A673 (cell line): Measurements from ENCODE around the gene PPHLN1. TPM values are rescaled to one million over a fixed set of nuclear protein-coding genes. Genes with fewer than 3 reads are reported as not detected.
"Not testable (repeated sequence)": the region's sequence is repeated elsewhere in the genome, so short reads cannot be mapped to it uniquely, and the experiment has no call there.

Experiments used
- BruUV-seq: library from RNA; stranded (reverse); fragments of 400-500 nt; replicated peaks from 2 replicates; lab custom pipeline; 2021; lab: Mats Ljungman, UMichigan
- CTCF ChIA-PET: fragments of 300-600 bp; sonication (Branson Sonifier 250); formaldehyde crosslinking; loops from one replicate; lab custom pipeline; 2022; ENCODE audit warnings: antibody characterized with exemption; lab: Charles Lee
- POLR2A ChIA-PET: fragments of 300-600 bp; sonication (Branson Sonifier 250); formaldehyde crosslinking; loops from one replicate; lab custom pipeline; 2022; ENCODE audit warnings: antibody characterized with exemption; ENCODE audit not compliant: low non-redundant PET; lab: Charles Lee
- DNase-seq: peaks from one replicate; pipeline ENCODE4 v3.0.0-alpha.2; 2015; ENCODE audit warnings: low spot score
- H3K27ac ChIP-seq: fragments of 200-600 bp; sonication (generic); 2 replicates; pipeline ENCODE4 v1.5.1; 2016; ENCODE audit warnings: mixed run types, low read depth, mild to moderate bottlenecking, mixed read lengths, antibody characterized with exemption, low read length; ENCODE audit not compliant: poor library complexity, severe bottlenecking
- H3K27me3 ChIP-seq: fragments of 200-600 bp; sonication (generic); replicated peaks from 2 replicates; pipeline ENCODE4 v1.6.1; 2017; ENCODE audit warnings: mixed run types, low read depth, mild to moderate bottlenecking, mixed read lengths, antibody characterized with exemption, low read length; ENCODE audit not compliant: insufficient read depth, poor library complexity
- H3K36me3 ChIP-seq: fragments of 200-600 bp; sonication (generic); 2 replicates; pipeline ENCODE4 v1.6.1; 2016; ENCODE audit warnings: mixed run types, mild to moderate bottlenecking, mixed read lengths, antibody characterized with exemption, low read length; ENCODE audit not compliant: insufficient read depth, poor library complexity, severe bottlenecking
- H3K4me1 ChIP-seq: fragments of 200-600 bp; sonication (generic); 2 replicates; pipeline ENCODE4 v1.6.1; 2017; ENCODE audit warnings: mixed run types, mild to moderate bottlenecking, mixed read lengths, antibody characterized with exemption, low read length; ENCODE audit not compliant: insufficient read depth, poor library complexity, severe bottlenecking
- H3K4me3 ChIP-seq: fragments of 200-600 bp; sonication (generic); 2 replicates; pipeline ENCODE4 v1.5.1; 2016; ENCODE audit warnings: low read depth, mixed run types, mild to moderate bottlenecking, mixed read lengths, low read length; ENCODE audit not compliant: poor library complexity, severe bottlenecking
- H3K9me3 ChIP-seq: fragments of 200-600 bp; sonication (generic); 2 replicates; pipeline ENCODE4 v1.6.1; 2016; ENCODE audit warnings: mixed run types, low read depth, mild to moderate bottlenecking, mixed read lengths, antibody characterized with exemption, low read length; ENCODE audit not compliant: poor library complexity, severe bottlenecking
- EZH2 ChIP-seq: fragments of 200-600 bp; sonication (generic); IDR thresholded peaks from 2 replicates; pipeline ENCODE4 v1.6.1; 2017; ENCODE audit warnings: borderline replicate concordance, low read depth, mild to moderate bottlenecking, mixed read lengths, antibody characterized with exemption, low read length; ENCODE audit not compliant: poor library complexity, severe bottlenecking
- intact Hi-C: fragments of 100-400 bp; cut with micrococcal nuclease; formaldehyde crosslinking; loops from one replicate; pipeline ENCODE4 v1.10.0; 2022; ENCODE audit not compliant: unreplicated experiment
- total RNA-seq: library from RNA; stranded (reverse); gene quantifications from 2 replicates; pipeline ENCODE4 v1.2.3, GENCODE V29; 2021
- TF ChIP-seq, protein P1 (sequence below): fragments of 300-800, 200-600 bp; sonication (generic); conservative IDR thresholded peaks from 2 replicates; pipeline ENCODE4 v1.5.1; 2017; ENCODE audit warnings: low read depth, mild to moderate bottlenecking, antibody characterized with exemption, low read length, moderate library complexity, mixed read lengths

The PPHLN1 gene
- total RNA-seq, 1 experiment from 2014 or later: 90.1 TPM

GRCh38 chr12:42342028-42342427 lies 16.1 kb downstream of the PPHLN1 start:
- Histone ChIP-seq H3K27ac (no peak overlapping the region), H3K4me1 (peaks cover 3% of the 10 kb centered on the region), H3K36me3 (peaks cover under 1% of the 10 kb centered on the region), H3K4me3 (no peak overlapping the region), H3K27me3 (no peaks in the 10 kb centered on the region), H3K9me3 (no peaks in the 10 kb centered on the region)
- ChIA-PET POLR2A (no interaction called here), CTCF (no interaction called here)
- DNase-seq: no peak
- no TSS peak for BruUV-seq
- intact Hi-C loops: no loop called here
- TF ChIP-seq, protein P1, sequence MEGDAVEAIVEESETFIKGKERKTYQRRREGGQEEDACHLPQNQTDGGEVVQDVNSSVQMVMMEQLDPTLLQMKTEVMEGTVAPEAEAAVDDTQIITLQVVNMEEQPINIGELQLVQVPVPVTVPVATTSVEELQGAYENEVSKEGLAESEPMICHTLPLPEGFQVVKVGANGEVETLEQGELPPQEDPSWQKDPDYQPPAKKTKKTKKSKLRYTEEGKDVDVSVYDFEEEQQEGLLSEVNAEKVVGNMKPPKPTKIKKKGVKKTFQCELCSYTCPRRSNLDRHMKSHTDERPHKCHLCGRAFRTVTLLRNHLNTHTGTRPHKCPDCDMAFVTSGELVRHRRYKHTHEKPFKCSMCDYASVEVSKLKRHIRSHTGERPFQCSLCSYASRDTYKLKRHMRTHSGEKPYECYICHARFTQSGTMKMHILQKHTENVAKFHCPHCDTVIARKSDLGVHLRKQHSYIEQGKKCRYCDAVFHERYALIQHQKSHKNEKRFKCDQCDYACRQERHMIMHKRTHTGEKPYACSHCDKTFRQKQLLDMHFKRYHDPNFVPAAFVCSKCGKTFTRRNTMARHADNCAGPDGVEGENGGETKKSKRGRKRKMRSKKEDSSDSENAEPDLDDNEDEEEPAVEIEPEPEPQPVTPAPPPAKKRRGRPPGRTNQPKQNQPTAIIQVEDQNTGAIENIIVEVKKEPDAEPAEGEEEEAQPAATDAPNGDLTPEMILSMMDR: no peak
- TF ChIP-seq EZH2: no peak

DNA sequence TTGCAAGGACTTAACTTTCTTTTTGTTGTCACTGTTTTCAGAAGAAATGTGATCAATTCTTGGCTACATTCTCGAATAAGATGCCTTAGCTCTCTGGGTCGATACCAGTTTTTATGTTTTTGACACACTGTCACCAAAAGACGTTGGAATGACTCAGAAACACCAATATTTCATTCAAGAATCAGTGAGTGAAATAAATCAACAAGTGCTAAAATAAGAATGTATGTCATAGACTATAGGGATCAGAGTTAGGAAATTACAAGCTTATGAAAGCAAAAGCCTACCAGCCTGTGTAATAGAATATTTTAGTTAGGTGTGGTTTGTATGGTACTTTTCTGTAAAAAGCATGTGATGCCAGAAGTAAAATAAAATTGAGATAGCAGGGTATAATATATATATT lies 17.8 kb downstream of the PPHLN1 start:
- intact Hi-C loops: no loop called here
- H3K4me3 ChIP-seq: no peak overlapping the region
- no peaks in the 10 kb centered on the region for H3K27me3 ChIP-seq
- H3K9me3 ChIP-seq: no peaks in the 10 kb centered on the region
- no peak for DNase-seq
- H3K36me3 ChIP-seq: no peaks in the 10 kb centered on the region
- ChIA-PET CTCF (no interaction called here), POLR2A (no interaction called here)
- no peaks in the 10 kb centered on the region for H3K4me1 ChIP-seq
- TF ChIP-seq, protein P1: no peak
- no peak for TF ChIP-seq EZH2
- no TSS peak for BruUV-seq
- no peak overlapping the region for H3K27ac ChIP-seq

DNA sequence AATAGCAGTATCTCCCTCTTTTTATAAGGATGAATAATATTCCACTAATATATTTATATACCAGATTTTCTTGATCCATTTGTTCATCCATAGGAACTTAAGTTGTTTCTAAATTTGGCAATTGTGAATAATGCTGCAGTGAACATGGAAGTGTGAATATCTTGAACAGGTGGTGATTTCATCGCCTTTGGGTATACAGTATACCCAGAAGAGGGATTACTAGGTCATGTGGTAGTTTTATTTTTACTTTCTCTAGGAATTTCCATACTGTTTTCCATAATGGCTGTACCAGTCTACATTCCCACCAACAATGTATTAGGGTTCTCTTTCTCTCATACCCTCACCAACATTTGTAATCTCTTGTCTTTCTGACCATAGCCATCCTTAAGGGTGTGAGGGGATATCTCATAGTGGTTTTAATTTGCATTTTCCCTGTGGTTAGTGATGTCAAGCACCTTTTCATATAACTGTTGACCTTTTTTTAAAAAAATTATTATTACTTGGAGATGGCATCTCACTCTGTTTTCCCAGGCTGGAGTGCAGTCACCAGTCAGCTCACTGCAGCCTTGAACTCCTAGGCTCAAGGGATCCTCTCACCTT lies 20.5 kb downstream of the PPHLN1 start:
- CTCF ChIA-PET: no interaction called here
- intact Hi-C loops: no loop called here
- Histone ChIP-seq H3K4me1 (no peaks in the 10 kb centered on the region), H3K36me3 (no peaks in the 10 kb centered on the region), H3K4me3 (no peak overlapping the region), H3K27ac (no peak overlapping the region), H3K9me3 (no peaks in the 10 kb centered on the region), H3K27me3 (no peaks in the 10 kb centered on the region)
- POLR2A ChIA-PET: no interaction called here
- BruUV-seq: no TSS peak
- DNase-seq: no peak
- TF ChIP-seq EZH2: no peak

DNA sequence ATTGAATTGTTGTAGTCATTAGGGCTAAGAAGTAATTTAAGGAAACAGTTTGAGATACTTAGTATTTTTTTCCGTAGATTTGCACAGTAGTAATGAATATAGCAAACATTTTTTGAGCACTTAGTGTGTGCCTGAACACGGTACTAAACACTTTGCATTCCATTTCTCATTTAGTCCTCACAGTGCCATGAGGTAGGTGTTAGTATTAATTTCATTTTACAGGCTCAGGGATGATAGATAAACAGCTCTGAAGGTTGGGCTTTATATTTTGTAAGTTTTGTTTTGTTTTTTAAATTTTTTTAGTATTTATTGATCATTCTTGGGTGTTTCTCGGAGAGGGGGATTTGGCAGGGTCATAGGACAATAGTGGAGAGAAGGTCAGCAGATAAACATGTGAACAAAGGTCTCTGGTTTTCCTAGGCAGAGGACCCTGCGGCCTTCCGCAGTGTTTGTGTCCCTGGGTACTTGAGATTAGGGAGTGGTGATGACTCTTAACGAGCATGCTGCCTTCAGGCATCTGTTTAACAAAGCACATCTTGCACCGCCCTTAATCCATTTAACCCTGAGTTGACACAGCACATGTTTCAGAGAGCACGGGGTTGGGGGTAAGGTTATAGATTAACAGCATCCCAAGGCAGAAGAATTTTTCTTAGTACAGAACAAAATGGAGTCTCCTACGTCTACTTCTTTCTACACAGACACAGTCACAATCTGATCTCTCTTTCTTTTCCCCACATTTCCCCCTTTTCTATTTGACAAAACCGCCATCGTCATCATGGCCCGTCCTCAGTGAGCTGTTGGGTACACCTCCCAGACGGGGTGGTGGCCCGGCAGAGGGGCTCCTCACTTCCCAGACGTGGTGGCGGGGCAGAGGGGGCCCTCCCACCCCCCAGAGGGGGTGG lies 23.4 kb downstream of the PPHLN1 start:
- H3K4me3 ChIP-seq, intact Hi-C loops, H3K27me3 ChIP-seq, H3K36me3 ChIP-seq, H3K4me1 ChIP-seq, POLR2A ChIA-PET, BruUV-seq, DNase-seq, H3K9me3 ChIP-seq, H3K27ac ChIP-seq, CTCF ChIA-PET: not testable (repeated sequence)

DNA sequence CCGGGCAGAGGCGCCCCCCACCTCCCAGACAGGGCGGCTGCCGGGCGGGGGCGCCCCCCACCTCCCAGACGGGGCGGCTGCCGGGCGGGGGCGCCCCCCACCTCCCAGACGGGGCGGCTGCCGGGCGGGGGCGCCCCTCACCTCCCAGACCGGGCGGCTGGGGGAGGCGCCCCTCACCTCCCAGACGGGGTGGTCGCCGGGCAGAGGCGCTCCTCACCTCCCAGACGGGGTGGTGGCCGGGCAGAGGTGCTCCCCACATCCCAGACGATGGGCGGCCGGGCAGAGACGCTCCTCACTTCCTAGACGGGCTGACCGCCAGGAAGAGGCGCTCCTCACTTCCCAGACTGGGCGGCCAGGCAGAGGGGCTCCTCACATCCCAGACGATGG lies 24.0 kb downstream of the PPHLN1 start:
- H3K4me1 ChIP-seq, H3K9me3 ChIP-seq, intact Hi-C loops, H3K27me3 ChIP-seq, CTCF ChIA-PET, H3K4me3 ChIP-seq, H3K36me3 ChIP-seq, H3K27ac ChIP-seq, BruUV-seq, DNase-seq, POLR2A ChIA-PET: not testable (repeated sequence)
